Inflammatory macrophage (primary cell): ENCODE data around the gene EFNA2.
"Not testable (repeated sequence)": the region's sequence is repeated elsewhere in the genome, so short reads cannot be mapped to it uniquely, and the experiment has no call there.

Experiments used
- DNase-seq, 2 donors: peaks; one replicate each; pipeline ENCODE4 v3.0.0-alpha.2; 2020 to 2022

The EFNA2 gene

DNA sequence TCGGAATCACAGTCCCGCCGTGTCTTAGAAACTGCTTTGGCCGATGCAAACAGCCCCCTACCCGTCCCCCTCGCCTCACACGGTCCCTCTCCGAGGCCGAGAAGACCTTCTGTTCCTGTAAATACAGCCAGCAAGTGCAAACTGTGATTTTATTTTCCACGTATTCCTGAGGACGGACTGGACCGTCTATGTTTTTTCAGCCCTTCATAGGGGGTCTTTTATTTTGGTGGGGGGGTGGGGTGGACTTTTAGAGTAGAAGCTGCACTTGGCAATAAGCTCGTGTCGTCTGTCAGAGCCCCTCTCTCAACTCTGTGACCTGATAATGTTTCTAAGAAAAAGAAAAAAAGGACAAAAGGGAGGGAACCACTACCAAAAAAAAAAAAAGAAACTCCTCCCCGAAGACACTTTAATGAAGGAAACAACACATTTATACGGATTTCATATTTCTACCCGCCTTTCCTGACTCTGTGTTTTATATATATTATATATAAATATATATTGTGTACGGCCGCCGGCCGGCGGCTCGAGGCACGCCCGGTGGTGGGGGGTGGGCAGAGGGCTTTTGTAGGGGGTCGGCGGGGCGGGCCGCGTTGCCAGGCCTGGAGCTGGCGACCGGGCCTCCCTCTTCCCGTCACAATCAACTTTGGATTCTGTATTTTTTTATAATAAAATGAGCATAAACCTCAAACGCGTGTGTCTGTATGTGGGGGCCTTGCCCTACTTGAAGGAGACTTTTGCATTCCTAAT is 15.2 kb downstream of the EFNA2 start:
- no peak for DNase-seq

DNA sequence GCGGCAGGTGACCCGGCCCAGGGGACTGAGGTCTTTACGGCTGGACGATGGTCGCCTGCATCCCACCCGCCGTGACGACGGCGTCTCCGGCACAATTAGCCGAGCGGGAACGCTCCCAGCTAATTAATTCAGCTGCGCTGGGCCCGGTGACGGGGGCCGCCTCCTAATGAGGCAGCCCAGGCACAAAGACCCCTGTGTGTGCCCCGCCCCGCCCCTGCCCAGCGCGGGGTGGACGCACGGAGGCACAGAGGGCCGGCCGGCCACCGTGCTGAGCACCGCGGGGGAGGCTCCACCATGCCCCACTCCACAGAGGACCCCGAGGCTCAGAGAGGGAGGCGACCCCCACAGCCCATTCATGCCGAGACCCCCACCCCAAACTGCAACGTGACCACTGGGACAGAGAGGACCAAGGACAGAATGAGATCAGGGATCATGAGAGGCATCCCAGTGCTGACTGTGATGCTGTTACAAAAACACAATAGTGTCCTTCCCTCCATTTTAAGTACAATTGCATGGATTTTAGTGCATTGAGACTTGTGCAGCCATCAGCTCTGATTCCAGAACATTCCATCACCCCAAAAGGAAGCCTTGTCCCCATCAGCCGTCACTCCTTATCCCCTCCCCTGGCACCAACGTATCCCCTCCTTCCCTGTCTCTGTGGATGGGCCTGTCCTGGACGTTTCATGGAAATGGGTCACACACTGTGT is 17.0 kb downstream of the EFNA2 start:
- no peak for DNase-seq

DNA sequence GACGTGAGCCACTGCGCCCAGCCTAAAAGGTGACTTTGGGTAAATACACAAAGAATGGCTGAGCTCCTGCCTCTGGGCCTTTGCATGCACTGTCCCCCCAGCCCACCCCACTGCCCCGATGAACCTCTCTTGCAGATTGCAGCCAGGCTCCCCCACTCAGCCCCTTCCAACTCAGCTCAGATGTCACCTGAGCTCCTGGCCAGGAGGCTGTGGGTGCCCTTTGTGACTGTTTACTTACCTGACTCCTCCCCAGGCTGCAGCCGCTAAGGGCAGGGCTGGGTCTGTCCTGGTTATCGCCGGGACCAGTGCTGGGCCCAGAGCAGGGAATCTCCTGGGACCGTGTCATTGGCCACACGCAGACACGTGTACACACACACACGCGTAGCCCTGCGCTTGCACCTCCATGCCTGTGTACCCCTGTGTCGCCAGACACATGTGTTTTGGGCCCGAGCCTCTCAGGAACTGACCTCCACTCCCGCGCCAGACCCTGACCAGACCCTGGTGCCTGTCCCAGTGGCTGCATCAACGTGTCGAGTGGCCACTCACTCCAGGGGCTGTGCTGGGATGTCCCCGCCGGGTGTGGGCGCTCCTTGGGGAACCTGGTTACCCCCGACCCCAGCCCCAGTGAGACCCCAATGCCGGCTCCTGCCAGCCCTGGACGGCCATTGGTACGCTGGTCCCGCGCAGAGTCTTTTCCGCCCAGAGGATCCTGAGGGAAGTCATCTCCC is 18.7 kb downstream of the EFNA2 start:
- no peak for DNase-seq

DNA sequence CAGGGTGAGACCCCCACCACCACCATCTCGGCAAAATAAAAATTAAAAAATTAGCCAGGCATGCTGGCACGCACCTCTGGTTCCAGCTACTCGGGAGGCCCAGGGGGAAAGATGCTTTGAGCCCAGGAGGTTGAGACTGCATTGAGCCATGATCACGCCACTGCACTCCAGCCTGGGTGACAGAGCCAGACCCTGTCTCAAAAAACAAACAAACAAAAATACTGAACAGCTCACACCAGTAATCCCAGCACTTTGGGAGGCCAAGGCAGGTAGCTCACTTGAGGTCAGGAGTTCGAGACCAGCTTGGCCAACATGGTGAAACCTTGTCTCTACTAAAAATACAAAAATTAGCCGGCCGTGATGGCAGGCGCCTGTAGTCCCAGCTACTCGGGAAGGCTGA is 19.7 kb downstream of the EFNA2 start:
- DNase-seq = not testable (repeated sequence)

DNA sequence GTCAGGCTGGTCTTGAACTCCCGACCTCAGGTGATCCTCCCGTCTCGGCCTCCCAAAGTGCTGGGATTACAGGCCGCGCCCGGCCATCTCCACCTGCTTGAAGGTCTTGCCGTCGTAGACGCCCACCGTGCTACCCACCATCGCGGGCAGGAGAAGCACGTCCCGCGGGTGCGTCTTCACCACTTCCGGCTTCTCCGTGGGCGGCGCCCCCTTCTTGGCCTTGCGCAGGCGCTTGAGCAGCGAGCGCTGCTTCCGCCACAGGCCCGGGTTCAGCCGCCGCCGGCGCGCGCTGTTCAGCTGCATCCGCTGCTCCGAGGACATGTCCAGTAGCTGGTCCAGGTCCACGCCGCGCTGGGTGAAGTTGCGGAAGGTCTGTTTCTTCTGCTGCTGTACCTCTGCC is 21.6 kb downstream of the EFNA2 start:
- DNase-seq = no peak

DNA sequence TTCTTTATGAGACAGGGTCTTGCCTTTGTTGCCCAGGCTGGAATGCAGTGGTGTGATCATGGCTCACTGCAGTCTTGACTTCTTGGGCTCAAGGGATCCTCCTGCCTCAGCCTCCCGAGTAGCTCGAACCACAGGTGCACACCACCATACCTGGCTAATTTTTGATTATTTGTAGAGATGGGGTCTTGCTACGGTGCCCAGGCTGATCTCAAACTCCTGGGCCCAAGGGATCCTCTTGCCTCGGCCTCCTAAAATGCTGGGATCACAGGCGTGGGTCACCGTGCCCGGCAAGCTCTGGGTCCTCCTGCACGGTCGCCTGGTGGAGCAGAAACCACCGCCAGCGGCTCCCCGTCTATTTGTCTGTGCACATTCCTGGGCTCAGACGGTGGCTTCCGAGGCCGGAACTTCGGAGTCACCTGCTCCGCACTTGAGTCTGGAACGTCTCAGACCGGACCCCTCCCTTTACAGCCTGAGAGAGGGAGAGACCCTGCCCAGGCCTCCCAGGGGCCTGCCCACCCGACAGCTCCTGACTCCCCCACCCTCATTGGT is 22.2 kb downstream of the EFNA2 start:
- DNase-seq = no peak

DNA sequence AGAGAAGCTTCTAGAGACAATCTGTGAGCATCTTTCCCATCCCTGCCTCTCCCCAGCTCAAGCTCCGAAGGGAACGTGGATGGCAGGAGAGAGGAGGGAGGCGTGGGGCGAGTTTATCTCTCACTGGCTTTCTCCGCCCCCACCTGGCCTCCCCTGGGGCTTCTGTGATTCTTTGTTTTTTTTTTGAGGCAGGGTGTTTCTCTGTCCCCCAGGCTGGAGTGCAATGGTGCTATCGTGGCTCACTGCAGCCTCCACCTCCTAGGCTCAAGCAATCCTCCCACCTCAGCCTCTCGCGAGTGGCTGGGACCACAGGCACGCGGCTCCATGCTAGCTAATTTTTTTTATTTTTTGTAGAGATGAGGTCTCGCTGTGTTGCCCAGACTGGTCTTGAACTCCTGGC is 23.0 kb downstream of the EFNA2 start:
- no peak for DNase-seq

DNA sequence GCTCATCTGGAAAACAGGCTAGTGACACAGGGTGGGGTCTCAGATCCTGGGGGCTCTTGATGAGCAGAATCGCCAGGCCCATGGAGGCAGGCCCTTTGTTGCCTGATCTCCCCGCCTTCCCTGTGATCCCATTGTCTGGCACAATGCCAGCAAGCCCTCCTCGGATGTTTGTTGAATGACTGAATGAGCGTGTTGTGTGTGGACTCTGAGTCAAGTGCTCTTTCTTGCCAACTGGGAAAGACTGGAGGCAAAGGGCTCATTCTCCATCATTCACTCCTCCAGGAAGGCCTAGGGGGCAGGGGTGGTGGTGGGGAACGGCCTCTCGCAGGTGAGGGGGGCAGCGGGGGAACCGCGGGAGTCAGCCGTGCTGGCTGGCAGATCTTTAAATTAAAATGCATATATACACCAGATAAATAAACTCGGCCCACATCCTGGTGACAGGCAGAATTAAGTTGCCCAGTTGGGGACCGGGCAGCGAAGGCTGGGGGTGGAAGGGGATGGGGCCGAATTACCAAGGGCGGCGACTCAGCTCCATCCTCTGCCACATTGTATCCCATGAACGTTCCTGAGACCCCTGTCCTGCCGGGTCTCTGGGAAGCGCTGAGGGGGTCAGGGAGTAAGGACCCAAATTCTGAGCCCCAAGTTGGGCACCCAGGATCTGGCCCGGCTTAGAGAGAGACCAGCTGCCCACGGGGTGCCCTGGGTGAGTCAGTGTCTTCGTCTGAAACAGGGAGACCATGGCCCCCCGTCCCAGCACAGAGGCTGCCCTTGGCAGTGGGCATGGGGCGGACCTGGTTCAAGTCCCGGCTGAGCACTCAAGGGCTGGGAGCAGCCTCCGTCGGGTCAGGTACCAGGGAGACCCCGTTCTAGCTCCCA is 24.5 kb downstream of the EFNA2 start:
- DNase-seq = no peak

DNA sequence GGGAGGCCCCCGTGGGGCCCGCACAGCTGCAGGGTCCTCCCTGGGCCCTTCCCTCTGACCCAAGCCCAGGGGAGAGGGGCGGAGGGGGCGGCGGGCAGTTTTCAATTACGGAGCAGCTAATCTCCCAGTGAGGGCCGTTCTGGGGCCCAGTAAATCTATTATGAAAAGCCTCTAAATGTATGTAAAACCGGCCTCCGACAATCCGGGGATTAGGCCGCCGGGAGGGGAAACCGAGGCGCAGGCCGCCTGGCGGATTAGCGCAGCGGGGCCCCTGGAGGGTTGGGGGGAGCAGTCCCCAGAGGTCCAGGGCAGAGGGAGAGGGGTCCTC is 25.1 kb downstream of the EFNA2 start:
- DNase-seq = no peak

DNA sequence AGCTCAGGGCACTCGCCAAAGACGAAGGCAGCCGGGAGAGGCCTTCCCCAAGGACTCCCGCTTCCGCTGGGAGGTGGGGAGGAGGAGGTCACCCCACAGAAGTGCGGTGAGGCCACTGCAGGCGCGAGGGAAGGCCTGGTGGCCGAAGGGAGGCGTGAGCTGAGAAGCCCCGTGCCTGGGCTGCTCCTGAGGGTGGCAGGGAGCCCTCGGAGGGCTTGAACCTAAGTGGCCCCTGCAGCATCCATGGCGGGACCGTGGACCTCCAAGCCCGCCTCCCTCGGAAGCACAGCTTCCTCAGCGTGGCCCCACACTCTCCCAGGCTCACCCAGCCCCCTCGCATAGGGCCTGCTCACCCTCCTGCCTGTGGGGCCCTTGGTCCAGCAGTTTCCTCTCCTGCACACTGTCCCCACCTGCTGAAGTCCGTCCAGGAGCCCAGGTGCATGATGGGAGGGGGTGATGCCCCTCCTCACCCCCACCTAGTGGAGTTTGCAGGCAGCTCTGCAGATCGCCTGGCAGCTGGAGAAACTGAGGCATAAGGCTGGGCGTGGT is 25.9 kb downstream of the EFNA2 start:
- DNase-seq = no peak

DNA sequence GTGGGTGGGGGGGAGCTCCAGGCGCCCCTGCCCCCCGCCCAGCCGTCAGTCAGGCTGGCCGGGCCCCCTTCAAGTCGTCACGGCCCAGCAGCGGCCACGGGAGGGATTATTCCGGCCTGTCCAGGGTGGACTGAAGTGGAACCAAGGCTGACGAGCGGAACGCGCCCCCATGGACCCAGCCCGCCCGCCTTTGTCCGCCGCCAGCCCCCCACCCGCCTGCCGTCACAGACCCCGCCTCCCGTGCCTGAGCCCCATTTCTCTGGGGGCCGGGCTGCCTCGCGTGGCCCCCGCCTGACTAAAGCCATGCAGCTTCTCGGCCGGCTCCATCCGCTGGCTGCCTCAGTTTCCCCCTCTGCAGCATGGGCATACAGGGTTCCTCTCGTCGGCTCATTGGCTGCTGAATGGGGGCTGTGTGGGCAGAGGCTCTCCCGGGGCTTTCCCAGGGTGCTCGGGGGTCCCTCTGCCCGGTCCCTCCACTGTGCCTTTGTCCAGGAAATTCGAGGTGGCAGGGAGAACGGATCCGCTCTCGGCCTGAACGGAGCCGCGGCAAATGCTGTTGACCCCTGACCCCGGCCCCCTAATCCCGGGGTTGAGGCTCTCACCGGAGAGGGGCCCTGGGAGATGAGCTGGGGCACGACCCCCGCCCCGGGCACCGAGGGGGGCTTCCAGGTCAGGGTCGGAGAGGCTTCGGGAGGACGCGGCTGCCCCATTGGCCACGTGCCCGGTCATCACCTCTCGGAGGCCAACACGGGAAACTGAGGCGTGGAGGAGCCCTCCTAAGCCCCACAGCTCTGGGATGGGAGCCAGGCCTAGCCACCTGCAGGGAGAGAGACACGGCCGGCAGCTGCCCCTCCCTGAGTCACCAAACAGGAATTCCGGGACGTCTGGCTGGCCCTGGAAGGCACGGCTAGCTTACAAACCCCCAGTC is 27.4 kb downstream of the EFNA2 start:
- DNase-seq = no peak

DNA sequence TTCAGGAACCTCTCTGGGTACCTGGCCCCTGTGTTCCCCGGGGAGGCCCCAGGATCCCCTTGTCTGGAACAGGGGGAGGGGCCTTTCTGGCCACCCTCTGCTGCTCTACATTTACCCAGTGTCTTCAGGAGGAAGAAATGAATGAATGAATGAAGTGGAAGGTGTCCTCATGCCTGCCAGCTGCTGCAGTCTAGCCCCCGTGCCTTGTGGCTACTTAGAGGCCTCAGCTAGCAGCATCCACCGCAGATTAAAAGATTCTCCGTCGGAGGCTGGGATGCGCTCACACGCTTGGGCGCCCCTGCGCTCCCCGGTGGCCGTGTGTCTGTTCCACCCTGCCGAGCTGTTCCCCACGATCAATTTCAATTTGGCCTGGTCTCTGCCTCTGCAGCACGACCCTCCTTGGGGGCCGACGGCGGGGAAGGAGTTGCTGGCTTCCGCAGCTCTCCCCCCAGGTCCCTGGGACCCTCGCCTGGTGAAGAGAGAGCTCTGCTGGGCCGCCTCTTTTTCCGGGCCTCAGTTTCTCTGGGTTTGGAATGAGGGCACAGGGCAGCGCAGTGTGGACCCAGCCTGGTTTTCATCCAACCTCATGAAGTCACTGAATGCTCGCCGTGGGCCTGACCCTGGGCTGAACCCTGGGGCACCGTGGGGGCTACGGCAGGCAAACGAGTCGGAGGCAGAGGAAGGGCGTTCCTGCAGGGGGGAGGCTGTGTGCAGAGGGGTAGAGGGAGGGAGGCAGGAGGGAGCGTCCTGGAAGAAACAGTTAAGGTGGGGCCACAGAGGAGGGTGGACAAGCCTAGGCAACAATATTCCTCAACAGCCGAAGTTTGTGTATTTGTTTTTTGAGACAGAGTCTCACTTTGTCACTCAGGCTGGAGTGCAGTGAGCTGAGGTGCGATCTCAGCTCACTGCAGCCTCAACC is 28.3 kb downstream of the EFNA2 start:
- DNase-seq = no peak

DNA sequence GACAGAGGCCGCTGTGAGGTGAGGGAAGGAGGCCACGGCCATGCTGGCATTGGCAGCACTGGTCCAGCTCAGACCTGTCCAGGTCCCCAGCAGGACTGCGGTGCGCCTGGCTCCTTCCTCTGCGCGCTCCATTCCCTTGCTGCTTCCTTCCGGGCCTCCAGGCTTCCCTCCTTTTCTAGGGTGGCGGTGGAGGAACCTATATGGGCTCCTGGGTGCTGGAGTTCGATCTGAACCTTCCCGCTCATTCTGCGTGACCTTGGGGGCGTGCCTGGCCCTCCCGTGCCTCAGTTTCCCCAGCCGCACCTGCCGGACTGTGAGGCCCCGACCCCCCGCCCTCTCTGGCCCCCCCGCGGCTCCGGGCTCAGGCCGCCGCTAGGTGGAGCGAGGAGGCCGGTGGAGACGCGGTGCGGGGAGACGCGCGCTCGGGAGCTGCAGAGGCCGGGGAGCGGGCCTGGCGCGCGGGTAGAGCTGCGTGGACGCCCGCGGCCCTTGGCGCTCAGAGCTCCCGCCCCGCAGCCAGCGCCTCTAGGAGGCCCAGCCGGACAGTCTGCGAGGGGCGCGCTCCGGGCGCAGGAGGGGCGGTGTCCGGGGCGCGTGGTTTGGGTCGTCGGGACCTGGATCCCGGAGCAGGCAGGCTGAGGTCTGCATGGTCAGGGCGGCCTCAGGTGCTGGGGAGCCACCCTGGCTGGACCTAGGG is 29.9 kb downstream of the EFNA2 start:
- peak; percentile 6 to 32 for DNase-seq

DNA sequence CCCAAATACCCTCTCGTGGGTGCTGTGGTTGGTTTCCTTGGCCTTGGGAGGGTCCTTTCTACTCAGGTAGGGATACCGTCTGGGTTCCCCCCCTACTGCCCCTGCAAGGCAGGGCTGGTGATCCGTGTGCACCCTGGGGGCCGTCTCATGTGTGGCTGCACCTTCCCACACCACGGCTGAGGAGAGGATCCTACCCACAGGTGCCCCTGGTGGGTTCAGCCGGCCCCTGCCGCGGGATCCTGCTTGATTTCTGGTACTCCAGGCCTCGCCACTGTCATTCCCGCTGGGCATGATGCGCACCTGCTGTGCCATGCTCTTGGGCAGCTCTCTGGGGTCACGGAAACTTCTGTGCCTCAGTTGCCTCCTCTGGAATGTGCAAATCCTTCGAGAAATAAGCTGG is 30.8 kb downstream of the EFNA2 start:
- DNase-seq = no peak

DNA sequence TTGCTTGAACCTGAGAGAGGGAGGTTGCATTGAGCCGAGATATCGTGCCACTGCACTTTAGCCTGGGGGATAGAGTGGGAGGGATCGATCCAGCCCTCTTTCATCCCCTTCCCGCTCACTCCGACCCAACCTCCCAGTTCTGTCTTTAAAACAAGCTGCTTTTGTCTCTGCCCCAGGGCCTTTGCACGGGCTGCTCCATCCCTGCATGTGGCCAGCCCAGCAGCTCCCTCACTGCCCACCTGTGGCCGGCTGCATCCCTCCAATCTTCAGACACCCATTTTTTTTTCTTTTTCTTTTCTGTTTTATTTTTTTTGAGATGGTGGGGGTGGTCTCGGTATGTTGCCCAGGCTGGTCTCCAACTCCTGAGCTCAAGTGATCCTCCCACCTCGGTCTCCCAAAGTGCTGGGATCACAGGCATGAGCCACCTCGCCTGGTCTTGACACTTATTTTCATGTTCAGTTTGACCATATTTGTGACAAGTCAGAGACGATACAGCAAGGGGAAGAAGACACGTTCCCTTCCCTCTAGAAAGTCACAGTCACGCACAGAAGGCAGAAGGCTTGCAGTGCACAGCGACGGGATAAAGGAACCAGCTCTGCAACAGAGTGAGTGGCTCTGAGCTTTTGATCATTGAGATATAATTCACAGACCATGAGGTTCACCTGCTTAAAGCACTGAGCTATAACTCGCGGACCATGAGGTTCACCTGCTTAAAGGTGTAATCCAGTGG is 31.8 kb downstream of the EFNA2 start:
- DNase-seq = peak; percentile 10 to 61

DNA sequence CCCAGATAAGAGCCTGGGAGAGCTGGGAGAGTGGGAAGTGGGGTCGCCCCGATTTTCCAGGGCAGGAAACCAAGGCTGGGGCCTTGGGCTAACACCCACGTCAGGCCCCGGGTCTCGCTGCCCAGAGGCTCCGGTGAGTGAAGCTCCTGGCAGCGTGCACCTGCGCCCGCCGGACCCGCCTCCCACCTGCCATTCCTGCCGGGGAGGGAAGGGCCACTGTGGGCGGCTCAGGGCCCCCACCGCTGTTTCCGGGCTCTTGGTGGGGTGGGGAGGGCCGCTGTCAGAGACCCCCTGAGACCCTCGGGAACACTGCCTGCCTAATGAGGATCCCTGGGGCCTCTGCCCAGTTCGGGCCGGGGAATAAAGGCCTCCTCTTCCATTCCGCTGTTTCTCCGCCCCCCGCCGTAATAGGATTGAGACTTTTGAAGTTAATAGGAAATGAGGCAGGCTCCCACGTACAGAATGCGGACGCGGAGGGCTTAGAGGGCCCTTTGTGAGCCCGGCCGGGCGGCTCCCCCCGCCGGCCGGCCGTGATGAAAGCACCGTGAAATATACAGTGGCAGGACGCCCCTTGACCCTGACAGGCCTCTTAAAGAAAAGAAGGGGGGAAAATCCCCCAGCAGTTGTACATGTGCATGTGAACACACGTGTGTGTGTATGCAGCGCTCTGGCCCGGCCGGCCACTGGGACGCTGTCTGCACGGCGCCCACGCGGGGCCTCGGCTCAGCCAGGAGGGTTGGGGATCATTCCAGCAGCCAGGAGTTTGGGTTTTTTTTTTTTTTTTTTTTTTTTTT is 33.2 kb downstream of the EFNA2 start:
- no peak for DNase-seq

DNA sequence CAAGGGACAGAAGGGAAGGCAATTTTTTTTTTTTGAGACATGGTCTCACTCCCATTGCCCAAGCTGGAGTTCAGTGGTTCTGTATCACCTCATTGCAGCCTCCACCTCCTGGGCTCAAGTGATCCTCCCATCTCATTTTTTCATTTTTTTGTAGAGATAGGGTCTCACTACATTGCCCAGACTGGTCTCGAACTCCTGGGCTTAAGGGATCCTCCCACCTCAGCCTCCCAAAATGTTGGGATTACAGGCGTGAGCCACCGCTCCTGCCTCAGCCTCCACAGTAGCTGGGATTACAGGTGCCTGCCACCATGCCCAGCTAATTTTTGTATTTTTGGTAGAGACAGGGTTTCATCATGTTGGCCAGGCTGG is 34.6 kb downstream of the EFNA2 start:
- not testable (repeated sequence) for DNase-seq

DNA sequence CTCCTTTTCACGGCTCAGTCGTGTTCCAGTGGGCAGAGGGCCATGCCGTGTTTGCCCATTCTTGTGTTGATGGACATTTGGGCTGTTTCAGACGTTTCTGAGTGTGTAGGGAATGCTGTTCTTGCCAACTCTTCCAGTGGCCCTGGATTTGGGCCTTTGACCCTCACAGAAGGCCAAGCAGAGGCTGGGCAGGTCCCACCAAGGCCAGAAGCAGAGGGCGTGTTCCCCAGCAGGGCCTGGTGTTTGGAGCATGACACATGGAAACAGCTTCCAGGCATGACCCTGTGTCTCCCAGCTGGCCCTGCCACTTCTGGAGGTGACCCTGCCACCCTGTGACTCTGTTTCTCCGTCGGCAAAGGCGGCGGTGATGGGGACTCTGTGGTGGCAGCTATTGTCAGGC is 35.9 kb downstream of the EFNA2 start:
- no peak for DNase-seq
